KMS-11 (cell line): ENCODE measurements around the gene JAM3.

ENCODE experiments used
- H2AFZ ChIP-seq: fragments of 200-600 bp; sonication (generic); 2 replicates; pipeline ENCODE4 v1.6.1; 2016; ENCODE audit warnings: antibody characterized with exemption, mixed run types, low read depth
- H3K27ac ChIP-seq: fragments of 200-600 bp; sonication (generic); 2 replicates; pipeline ENCODE4 v1.6.1; 2016; ENCODE audit warnings: mild to moderate bottlenecking, mixed run types
- H3K27me3 ChIP-seq: fragments of 200-600 bp; sonication (generic); 2 replicates; pipeline ENCODE4 v1.6.1; 2017; ENCODE audit warnings: mild to moderate bottlenecking, low read depth, mixed run types, moderate library complexity; ENCODE audit not compliant: insufficient read depth
- H3K36me3 ChIP-seq: fragments of 200-600 bp; sonication (generic); 2 replicates; pipeline ENCODE4 v1.6.1; 2017; ENCODE audit warnings: mild to moderate bottlenecking, mixed run types; ENCODE audit not compliant: insufficient read depth
- H3K4me1 ChIP-seq: fragments of 200-600 bp; sonication (generic); 2 replicates; pipeline ENCODE4 v1.6.1; 2016; ENCODE audit warnings: mild to moderate bottlenecking, low read depth, mixed run types; ENCODE audit not compliant: poor library complexity, severe bottlenecking
- H3K4me2 ChIP-seq: fragments of 200-600 bp; sonication (generic); 2 replicates; pipeline ENCODE4 v1.7.0; 2016; ENCODE audit warnings: mild to moderate bottlenecking, mixed run types
- H3K4me3 ChIP-seq: fragments of 200-600 bp; sonication (generic); IDR thresholded peaks from 2 replicates; pipeline ENCODE4 v1.6.1; 2017; ENCODE audit warnings: low read depth, low read length, mixed read lengths; ENCODE audit not compliant: insufficient read depth
- H3K79me2 ChIP-seq: fragments of 200-600 bp; sonication (generic); 2 replicates; pipeline ENCODE4 v1.6.1; 2016; ENCODE audit warnings: low read depth, mixed run types; ENCODE audit not compliant: insufficient read depth
- H3K9ac ChIP-seq: fragments of 200-600 bp; sonication (generic); 2 replicates; pipeline ENCODE4 v1.6.1; 2016; ENCODE audit warnings: mild to moderate bottlenecking, mixed run types
- H4K20me1 ChIP-seq: fragments of 200-600 bp; sonication (generic); 2 replicates; pipeline ENCODE4 v1.6.1; 2016; ENCODE audit warnings: mild to moderate bottlenecking, mixed run types; ENCODE audit not compliant: insufficient read depth
- CTCF ChIP-seq: fragments of 200-600 bp; sonication (generic); conservative IDR thresholded peaks from 2 replicates; pipeline ENCODE4 v1.6.1; 2017; ENCODE audit warnings: low read depth, mild to moderate bottlenecking, antibody characterized with exemption, low read length, moderate library complexity, mixed read lengths

Gene JAM3

DNA sequence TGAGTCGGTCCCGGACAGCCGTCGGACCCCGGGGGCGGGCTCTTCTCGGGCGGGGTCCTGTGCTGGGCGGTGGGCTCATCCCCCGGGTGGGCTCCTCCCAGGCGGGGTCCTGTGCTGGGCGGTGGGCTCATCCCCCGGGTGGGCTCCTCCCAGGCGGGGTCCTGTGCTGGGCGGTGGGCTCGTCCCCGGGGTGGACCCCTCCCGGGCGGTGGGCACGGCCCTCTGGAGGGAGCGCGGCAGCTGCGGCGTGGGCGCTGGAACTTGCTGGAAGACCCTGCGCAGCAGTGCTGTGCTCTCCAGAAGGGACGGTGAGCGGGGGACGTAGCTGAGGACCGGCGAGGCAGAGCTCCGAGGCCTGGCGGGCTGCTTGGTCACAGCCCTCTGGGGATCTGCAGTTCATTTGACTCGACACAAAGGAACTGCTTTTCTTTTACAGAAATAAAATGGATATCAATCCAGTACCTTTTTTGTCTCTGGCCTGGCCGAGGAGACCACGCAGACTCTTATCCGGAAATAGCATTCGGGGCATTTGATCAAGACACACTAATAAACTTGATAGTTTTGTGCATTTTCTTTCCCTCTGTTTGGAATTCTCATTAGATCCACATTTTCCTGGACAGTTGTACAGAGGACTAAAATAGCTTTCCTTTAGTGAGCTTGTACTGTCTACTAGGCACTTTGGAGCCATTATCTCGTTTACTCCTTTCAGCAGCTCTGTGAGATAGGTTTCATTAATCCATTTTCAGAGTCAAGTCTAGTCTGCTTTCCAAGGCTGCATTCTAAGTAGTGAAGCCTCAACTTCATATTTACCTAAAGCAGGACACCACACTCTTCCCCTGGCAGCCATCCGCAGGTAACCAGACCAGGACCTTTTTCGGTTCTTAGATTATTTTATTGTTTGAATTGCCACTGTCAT, 812 bp downstream of the JAM3 start:
- Histone ChIP-seq H3K4me3 (no peak overlapping the region), H3K27ac (no peak overlapping the region), H3K27me3 (no peaks in the 10 kb centered on the region), H3K36me3 (no peaks in the 10 kb centered on the region), H3K79me2 (no peaks in the 10 kb centered on the region), H3K4me2 (peak overlapping the region; percentile 33; the same call in 1 of the 2 replicates), H2AFZ (peak overlapping the region; percentile 66; the same call in 1 of the 2 replicates), H3K4me1 (no peaks in the 10 kb centered on the region), H4K20me1 (no peaks in the 10 kb centered on the region), H3K9ac (no peak overlapping the region; the same call in 1 of the 2 replicates)
- TF ChIP-seq CTCF, result no peak

- no peak overlapping the region for H2AFZ ChIP-seq
- TF ChIP-seq CTCF, result no peak
- H3K4me2 ChIP-seq, result no peak overlapping the region
These were observed 1.5 kb downstream of the JAM3 start for GRCh38 chr11:134070342-134070845.

DNA sequence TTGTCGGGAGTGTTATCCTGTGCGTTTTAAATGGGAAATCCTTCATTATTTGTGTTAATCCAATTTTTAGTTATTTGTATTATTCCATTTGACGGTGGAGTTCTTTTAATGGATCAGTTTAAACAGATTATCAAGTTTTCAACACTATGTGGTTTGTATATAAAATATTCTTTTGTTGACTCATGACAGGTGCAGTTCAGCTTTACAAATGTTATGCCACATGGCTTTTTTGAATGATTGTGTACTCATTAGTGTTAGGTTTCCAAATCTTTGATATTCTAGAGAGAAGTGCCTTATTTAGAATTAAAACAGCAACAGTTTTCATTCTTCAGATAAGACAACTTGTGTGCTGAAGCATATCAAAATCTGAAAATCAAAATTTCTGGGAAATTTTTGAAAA, 2.4 kb downstream of the JAM3 start:
- Histone ChIP-seq H3K9ac (no peak overlapping the region), H3K4me3 (no peak overlapping the region), H3K27me3 (no peaks in the 10 kb centered on the region), H2AFZ (no peak overlapping the region), H3K79me2 (no peaks in the 10 kb centered on the region), H3K27ac (no peak overlapping the region), H3K36me3 (no peaks in the 10 kb centered on the region), H3K4me1 (no peaks in the 10 kb centered on the region), H3K4me2 (no peak overlapping the region), H4K20me1 (no peaks in the 10 kb centered on the region)
- TF ChIP-seq CTCF, result no peak

More at GRCh38 chr11:134070342-134070845, 1.5 kb downstream of the JAM3 start:
- Histone ChIP-seq H3K4me1 (no peaks in the 10 kb centered on the region), H3K27ac (no peak overlapping the region), H3K4me3 (no peak overlapping the region), H3K9ac (no peak overlapping the region), H3K36me3 (no peaks in the 10 kb centered on the region), H3K79me2 (no peaks in the 10 kb centered on the region), H4K20me1 (no peaks in the 10 kb centered on the region), H3K27me3 (no peaks in the 10 kb centered on the region)

DNA sequence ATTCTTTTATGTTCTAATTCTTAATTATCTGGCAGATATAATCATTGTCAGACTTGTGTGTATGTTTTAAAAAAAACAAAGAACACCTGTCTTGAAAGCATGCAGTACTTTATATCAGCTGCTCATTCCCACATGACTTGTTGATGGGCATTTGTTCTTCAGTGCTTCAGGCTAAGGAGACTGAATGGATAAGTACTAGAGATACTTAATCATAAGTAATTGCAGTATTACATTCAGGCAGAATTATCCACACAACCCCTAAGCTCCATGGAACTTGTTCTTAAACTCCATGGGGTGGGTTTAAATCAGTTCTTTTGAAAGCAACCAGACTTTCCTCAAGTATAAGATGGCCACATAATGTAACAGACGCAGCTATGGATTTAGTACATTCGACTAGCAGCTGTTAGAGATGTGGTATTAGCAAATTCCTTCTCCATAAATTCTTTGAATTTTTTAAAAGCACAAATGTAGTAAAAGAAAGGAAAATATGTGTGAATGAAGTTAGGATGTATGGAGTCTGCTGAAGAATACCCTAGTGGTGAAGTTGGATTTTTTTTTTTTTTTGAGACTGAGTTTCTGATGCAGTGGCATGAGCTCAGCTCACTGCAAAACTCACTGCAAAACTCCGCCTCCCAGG, 3.0 kb downstream of the JAM3 start:
- Histone ChIP-seq H4K20me1 (no peaks in the 10 kb centered on the region), H3K4me1 (no peaks in the 10 kb centered on the region), H3K27me3 (no peaks in the 10 kb centered on the region), H3K79me2 (no peaks in the 10 kb centered on the region), H3K4me3 (no peak overlapping the region), H3K27ac (no peak overlapping the region), H3K9ac (no peak overlapping the region), H3K4me2 (no peak overlapping the region), H2AFZ (no peak overlapping the region), H3K36me3 (no peaks in the 10 kb centered on the region)
- TF ChIP-seq CTCF, result no peak
